GM21619 (cell line): ENCODE results near the gene LITAFD.
"Not testable (repeated sequence)": the region's sequence is repeated elsewhere in the genome, so short reads cannot be mapped to it uniquely, and the experiment has no call there.

Source experiments
- ATAC-seq: cut with Tn5 transposase; IDR thresholded peaks from one replicate; pipeline ENCODE4 v1.9.1; 2021; ENCODE audit not compliant: unreplicated experiment

The LITAFD gene

GRCh38 chr16:8893976-8894690 is 12.0 kb downstream of the LITAFD start:
- no peak for ATAC-seq

- no peak for ATAC-seq
Observed at GRCh38 chr16:8894736-8895334, 12.7 kb downstream of the LITAFD start.

GRCh38 chr16:8898660-8899318 is 16.6 kb downstream of the LITAFD start:
- ATAC-seq: no peak

DNA sequence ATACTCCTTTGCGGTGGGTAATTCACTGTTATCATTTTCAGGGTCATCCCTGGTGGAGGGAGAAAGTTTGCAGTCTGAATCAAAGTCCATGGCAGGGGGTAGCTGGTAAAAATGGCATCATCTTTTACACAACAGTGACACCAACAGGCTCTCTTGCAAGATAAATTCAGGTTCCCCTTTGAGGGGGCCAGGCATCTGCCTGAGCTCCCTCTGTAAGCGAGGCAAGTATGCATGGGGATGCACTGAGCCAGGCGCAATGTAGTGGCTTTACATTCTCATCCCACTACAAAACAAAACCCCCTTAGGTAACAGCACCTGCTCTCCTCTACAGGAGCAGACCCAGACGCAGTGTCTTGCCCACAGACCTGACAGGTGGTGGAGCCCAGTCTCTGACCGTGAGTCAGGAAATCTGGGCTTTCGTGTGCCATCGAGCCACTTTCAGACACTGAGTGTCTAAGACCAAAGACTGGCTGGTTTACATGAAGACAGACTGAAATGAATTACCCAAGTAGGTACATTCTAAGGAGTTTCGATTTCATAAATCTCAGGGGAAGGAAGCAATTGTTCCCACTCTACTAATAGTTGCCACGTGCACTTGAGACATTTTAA is 17.7 kb downstream of the LITAFD start:
- no peak for ATAC-seq

DNA sequence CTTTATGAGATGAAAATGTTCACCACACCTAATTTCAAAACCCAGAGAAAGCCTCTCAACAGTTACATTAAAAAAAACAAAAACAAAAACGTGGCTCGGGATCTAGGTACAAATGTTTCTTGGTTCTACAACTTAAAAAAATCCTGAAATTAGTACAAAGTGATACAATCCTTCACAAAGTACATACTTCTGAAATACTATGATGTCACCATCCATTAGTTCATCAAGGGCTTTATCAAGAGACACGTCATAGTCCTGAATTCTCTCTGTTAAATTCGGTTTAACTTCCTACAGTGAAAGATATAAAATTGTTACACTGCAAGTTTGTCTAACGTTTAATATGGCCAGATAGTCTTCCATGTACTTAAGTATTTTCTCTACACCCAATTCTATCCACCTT is 18.2 kb downstream of the LITAFD start:
- no peak for ATAC-seq

DNA sequence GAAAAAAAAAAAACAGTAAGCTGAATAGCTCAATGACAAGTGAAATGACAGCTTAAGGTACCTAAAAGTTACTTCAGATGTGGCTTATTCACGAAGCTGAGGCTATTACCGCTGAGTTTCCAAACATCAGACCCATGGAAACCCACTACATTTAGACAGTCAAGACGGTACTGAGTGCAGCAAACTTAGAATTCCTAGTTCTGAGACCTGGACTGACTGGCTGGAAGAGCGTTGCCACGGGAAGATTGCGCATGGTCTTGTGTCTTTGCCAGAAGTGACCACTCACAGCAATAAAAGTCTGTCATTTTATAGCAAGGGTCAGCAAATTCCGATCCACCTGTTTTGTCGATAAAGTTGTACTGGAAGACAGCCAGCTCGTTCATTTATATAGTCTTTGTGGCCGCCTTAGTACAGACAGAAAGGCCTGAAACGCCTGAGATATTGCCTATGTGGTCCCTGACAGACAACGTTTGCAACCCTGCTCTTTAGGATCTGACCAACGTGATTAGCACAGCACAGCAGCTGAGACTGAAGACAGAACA is 19.2 kb downstream of the LITAFD start:
- no peak for ATAC-seq

- ATAC-seq: no peak
Observed at GRCh38 chr16:8903004-8903403, 20.9 kb downstream of the LITAFD start.

DNA sequence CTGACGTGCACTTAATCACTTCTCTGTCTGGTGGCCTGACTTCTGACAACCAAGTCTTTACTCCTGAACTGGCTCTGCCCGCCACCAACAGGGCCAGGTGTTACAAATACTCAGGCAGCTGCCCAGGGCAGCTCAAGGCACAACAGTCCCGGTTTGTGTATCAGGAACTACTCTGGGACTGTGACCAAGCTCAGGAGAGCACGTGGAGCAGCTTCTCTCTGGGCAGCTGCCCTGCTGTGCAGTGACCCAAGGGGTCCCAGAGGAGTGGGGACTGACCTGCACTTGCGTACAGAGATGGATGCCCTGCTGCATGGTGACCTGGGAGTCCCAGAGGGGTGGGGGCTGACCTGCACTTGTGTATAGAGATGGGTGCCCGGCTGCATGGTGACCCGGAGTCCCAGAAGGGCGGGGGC is 21.9 kb downstream of the LITAFD start:
- no peak for ATAC-seq

- no peak for ATAC-seq
Observed at GRCh38 chr16:8905168-8905762, 23.1 kb downstream of the LITAFD start.

DNA sequence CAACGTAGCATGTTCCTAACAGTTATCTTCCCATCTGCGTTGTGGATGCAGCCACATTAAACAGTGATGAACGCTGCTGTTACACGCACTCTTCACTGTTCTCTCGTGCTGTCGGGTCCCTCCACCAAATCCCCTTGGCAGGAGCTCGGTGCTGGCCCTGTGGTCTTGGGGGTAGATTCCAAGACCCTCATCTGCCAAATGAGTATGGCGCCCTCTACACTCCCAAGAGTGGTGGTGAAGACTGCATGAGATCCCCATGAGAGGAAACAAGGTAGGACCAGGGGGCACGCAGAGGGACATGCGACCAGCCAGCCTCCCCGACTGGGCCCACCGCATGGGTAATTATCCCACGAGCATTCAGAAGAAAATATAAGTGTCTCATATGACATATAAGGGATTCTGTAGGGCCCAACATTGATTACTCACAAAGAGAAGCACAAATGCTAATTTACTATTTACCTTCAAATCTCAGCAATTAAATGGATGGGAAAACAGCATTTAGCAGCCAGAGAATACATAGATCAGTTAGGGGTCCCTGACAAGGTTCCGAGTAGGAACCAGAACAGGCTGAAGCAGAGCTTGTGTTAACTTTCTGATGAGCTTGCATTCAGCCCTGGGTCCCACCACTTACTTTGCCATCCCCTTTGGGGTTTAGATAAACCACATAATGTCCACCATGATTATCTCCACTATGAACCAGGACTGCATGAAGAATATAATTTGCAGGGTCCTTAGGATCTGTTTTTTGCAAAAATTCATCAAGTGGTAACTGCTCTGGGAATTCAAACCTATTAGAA is 23.8 kb downstream of the LITAFD start:
- no peak for ATAC-seq

DNA sequence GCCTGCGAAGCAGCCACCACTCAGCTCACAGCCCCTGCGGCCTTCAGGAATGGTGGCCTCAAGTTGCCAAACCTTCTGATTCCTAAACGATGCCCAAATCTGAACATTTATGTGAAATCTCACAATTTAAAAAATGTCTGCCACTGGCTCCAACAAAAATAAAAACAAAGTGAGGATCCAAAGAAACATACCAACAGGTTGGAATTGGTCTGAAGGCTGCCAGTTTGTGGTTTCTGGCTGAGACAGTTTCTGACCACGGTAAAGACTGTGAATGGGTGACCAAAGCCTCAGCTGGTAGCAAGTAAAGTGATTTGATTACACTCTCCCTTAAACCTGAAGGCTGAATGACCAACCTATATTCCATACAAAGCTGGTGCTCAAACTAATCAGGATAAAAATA is 24.9 kb downstream of the LITAFD start:
- ATAC-seq: no peak

- no peak for ATAC-seq
Observed at GRCh38 chr16:8908810-8909468, 26.8 kb downstream of the LITAFD start.

- ATAC-seq: no peak
Observed at GRCh38 chr16:8910811-8911210, 28.7 kb downstream of the LITAFD start.

DNA sequence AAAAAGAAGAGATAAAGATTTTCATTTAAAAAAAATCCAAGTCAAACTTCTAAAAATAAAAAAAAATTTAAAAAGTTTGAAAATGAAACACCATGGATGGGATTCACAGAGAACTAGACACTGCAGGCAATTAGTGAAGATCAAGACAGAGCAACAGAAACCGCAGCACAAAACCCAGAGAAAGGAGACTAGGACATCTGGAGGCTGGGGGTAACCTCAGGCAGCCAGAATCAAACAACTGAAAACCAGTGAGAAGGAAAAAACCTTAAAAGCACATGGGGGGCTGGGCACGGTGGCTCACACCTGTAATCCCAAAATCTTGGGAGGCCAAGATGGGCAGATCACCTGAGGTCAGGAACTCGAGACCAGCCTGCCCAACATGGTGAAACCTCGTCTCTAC is 30.6 kb downstream of the LITAFD start:
- no peak for ATAC-seq

DNA sequence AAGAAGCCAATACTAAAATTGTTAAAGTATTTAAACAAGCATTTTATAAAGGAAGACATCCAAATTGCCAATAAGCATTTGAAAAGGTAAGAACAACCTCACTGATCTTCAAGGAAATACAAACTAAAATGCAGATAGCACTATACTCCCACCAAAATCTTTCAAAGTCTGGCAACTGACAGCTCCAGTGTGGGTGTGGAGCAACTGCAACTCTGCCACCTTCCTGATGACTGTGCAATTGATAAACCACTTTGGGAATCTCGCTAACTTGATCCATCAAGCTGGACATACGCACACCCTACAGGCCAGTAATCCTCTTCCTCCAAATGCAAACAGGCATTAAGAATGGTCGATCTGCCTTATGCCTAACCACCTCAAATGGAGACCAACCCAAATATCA is 31.9 kb downstream of the LITAFD start:
- ATAC-seq: no peak

DNA sequence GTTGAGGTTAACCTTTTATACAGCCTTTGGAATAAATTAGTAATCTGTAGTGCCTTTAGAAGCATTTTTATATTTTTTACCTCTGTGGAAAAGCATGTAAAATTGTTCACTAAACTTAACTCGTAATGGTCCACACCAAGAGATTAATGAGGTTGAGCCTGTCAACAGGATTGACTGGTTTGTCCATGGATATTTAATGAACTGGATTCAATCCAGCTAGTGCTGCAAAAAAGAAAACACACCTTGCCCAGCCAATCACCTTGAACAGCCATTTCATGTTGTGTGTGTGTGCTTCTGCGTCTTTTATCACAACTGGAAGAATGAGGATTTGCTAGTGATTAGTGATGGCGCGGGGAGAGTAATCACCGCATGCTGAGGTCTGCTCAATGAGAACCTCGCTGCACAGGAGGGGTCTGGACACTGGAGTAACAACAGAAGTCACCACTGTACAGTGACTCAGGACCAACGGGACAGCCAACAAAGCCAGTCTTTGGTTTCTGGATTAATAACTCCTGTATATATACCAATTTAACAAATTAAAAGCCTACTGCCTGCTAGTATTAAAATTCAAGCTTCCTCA is 33.7 kb downstream of the LITAFD start:
- ATAC-seq: no peak

DNA sequence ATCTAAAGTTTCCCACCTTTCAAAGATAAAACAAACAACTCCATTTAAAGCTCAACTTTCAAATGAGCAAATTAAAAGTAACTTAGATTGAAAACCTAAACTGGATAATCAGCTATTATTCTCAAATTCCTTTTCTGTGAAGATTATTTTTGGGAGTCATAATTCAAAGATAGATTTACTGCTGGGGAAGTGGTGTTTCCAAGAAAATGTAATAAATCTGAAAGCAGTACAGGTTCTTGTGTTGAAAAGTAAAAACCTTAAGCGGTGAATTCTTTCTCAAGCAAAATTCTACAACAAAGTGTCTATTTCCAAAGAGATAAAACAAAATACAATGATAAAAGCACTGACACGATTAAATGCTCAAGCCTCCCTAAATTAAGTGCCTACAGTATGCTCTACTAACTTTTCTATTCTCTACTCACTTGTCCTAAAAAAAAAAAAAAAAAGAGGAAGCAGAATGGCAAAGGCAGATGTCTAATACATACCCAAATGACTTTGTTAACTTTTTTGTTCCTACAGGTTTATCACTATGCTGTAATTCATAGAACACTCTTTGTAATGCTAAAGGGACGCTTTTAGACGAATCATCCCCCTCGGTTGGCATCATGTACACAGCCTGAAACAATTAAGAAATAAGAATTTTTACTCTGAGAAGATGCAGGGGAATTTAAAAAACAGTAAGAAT is 34.5 kb downstream of the LITAFD start:
- ATAC-seq: no peak

GRCh38 chr16:8917336-8917735 is 35.2 kb downstream of the LITAFD start:
- ATAC-seq: not testable (repeated sequence)
